B cell (primary cell): ENCODE measurements around the gene TMC8. TPM values are rescaled to one million over a fixed set of nuclear protein-coding genes. Genes with fewer than 3 reads are reported as not detected.

ENCODE experiments used
- ATAC-seq: fragments of 200-7000 bp; cut with Tn5 transposase; one replicate; pipeline ENCODE4 v1.10.0; 2021; ENCODE audit warnings: low read depth, mild to moderate bottlenecking, moderate number of reproducible peaks, moderate library complexity
- CTCF ChIA-PET: fragments of 350-600 bp; sonication (Branson Sonifier 250); formaldehyde crosslinking; loops from one replicate; lab custom pipeline; 2021; ENCODE audit warnings: antibody characterized with exemption, inconsistent platforms; lab: Charles Lee
- POLR2A ChIA-PET: fragments of 350-600 bp; sonication (Branson Sonifier 250); formaldehyde crosslinking; loops from one replicate; lab custom pipeline; 2021; ENCODE audit warnings: antibody characterized with exemption; lab: Charles Lee
- DNase-seq: peaks from one replicate; pipeline ENCODE4 v3.0.0; 2013
- H2AFZ ChIP-seq: 2 replicates; pipeline ENCODE4 v1.6.1; 2012; ENCODE audit warnings: mild to moderate bottlenecking, low read depth, low read length; ENCODE audit not compliant: insufficient read depth, poor library complexity, severe bottlenecking
- H3K27ac ChIP-seq, 2 donors: 1 replicate in 1 of 2; 2 replicates in 1 of 2; pipeline ENCODE4 v1.5.1; 2012 to 2013; ENCODE audit warnings: low read length in 2 of 2, mild to moderate bottlenecking in 2 of 2, moderate library complexity in 1 of 2
- H3K27me3 ChIP-seq, 4 experiments: fragments of 200-600 bp in 1 of 4; sonication (generic) in 1 of 4; replicated peaks in 1 of 4; 1 replicate in 2 of 4; 2 replicates in 2 of 4; pipeline versions ENCODE4 v1.6.1 to v1.7.0; 2013 to 2016; ENCODE audit warnings: low read length in 3 of 4, mild to moderate bottlenecking in 2 of 4, mixed read lengths in 1 of 4, moderate library complexity in 1 of 4; ENCODE audit not compliant: insufficient read depth in 4 of 4, control insufficient read depth in 3 of 4; ENCODE audit errors: control extremely low read depth in 1 of 4
- H3K36me3 ChIP-seq, 2 experiments: replicated peaks in 1 of 2; 1 replicate in 1 of 2; 2 replicates in 1 of 2; pipeline versions ENCODE4 v1.6.1 to v1.7.1; 2013; ENCODE audit warnings: low read length in 1 of 2; ENCODE audit not compliant: insufficient read depth in 2 of 2, control insufficient read depth in 1 of 2; ENCODE audit errors: control extremely low read depth in 1 of 2, extremely low read depth in 1 of 2
- H3K4me1 ChIP-seq, 2 donors: fragments of 200-600 bp in 1 of 2; sonication (generic) in 1 of 2; 1 replicate in 1 of 2; 2 replicates in 1 of 2; pipeline versions ENCODE4 v1.5.1 to v1.6.1; 2013 to 2017; ENCODE audit warnings: low read length in 2 of 2; ENCODE audit not compliant: control insufficient read depth in 2 of 2, insufficient read depth in 2 of 2
- H3K4me2 ChIP-seq: replicated peaks from 2 replicates; pipeline ENCODE3; 2012; ENCODE audit warnings: mild to moderate bottlenecking, low read depth, low read length; ENCODE audit not compliant: poor library complexity, severe bottlenecking
- H3K4me3 ChIP-seq, 5 experiments: fragments of 200-600 bp in 1 of 5; sonication (generic) in 1 of 5; 1 replicate in 3 of 5; 2 replicates in 2 of 5; pipeline versions ENCODE4 v1.5.1 to v1.7.0; 2011 to 2016; ENCODE audit warnings: low read length in 4 of 5, mild to moderate bottlenecking in 4 of 5, low read depth in 2 of 5, control low read depth in 1 of 5, moderate library complexity in 1 of 5; ENCODE audit not compliant: insufficient read depth in 1 of 5; ENCODE audit errors: control extremely low read depth in 1 of 5, extremely low read depth in 1 of 5
- H3K79me2 ChIP-seq: fragments of 200-600 bp; sonication (generic); one replicate; pipeline ENCODE4 v1.6.0; 2016; ENCODE audit warnings: low read length; ENCODE audit not compliant: control insufficient read depth, insufficient read depth
- H3K9ac ChIP-seq: fragments of 200-600 bp; sonication (generic); 2 replicates; pipeline ENCODE4 v1.6.1; 2017; ENCODE audit warnings: mild to moderate bottlenecking, low read length, moderate library complexity
- H3K9me3 ChIP-seq, 3 donors: one replicate each; pipeline versions ENCODE4 v1.6.1 to v1.7.1; 2013; ENCODE audit warnings: low read length in 2 of 3; ENCODE audit not compliant: control insufficient read depth in 2 of 3, insufficient read depth in 1 of 3; ENCODE audit errors: control extremely low read depth in 1 of 3
- H4K20me1 ChIP-seq: 2 replicates; pipeline ENCODE4 v1.6.0; 2012; ENCODE audit warnings: mild to moderate bottlenecking, low read length; ENCODE audit not compliant: insufficient read depth, control insufficient read depth, poor library complexity, severe bottlenecking
- H3K27ac Mint-ChIP-seq: one replicate; pipeline ENCODE4 v1.8.0; 2021; ENCODE audit warnings: mixed read lengths
- H3K27me3 Mint-ChIP-seq: one replicate; pipeline ENCODE4 v1.8.0; 2021; ENCODE audit warnings: mixed read lengths
- H3K4me1 Mint-ChIP-seq: one replicate; pipeline ENCODE4 v1.8.0; 2021; ENCODE audit warnings: mixed read lengths
- H3K4me3 Mint-ChIP-seq: one replicate; pipeline ENCODE4 v1.8.0; 2021; ENCODE audit warnings: mixed read lengths
- H3K9me3 Mint-ChIP-seq: one replicate; pipeline ENCODE4 v1.8.0; 2022; ENCODE audit warnings: mixed read lengths; ENCODE audit not compliant: insufficient read depth
- EZH2 ChIP-seq: IDR thresholded peaks from 2 replicates; pipeline ENCODE4 v1.6.1; 2012; ENCODE audit warnings: borderline replicate concordance, low read depth, mild to moderate bottlenecking, moderate library complexity, low read length; ENCODE audit not compliant: insufficient read depth, poor library complexity, severe bottlenecking
- WGBS: methylation state at CpG from one replicate; pipeline ENCODE4 v1.1.5; 2013; ENCODE audit warnings: missing lambda C conversion rate; ENCODE audit not compliant: insufficient coverage; 5-methylcytosine and 5-hydroxymethylcytosine counted together
- intact Hi-C: fragments of 100-400 bp; cut with micrococcal nuclease; formaldehyde crosslinking; loops from one replicate; pipeline ENCODE4 v1.10.0; 2022
- polyA plus RNA-seq: library from polyadenylated mRNA; depleted of rRNA; stranded (reverse); fragments of >200 nt; gene quantifications from 2 replicates; pipeline ENCODE4 v1.2.3, GENCODE V29; 2012
- total RNA-seq, 2 donors: library from RNA; stranded (reverse); fragments of 120-200 nt in 1 of 2; gene quantifications; 1 replicate in 1 of 2; 2 replicates in 1 of 2; pipeline versions ENCODE4 v1.2.3 to v1.2.4, GENCODE V29; 2013 to 2022
- TF ChIP-seq, protein P1 (sequence below): fragments of 200-600 bp; IDR thresholded peaks from one replicate; pipeline ENCODE4 v1.8.0; 2022; ENCODE audit warnings: antibody characterized with exemption, mild to moderate bottlenecking

TMC8 gene
- total and polyA plus RNA-seq, 2 donors (not counting 1 experiment from before 2014, with no cell fraction given), result 235 to 352 TPM

DNA sequence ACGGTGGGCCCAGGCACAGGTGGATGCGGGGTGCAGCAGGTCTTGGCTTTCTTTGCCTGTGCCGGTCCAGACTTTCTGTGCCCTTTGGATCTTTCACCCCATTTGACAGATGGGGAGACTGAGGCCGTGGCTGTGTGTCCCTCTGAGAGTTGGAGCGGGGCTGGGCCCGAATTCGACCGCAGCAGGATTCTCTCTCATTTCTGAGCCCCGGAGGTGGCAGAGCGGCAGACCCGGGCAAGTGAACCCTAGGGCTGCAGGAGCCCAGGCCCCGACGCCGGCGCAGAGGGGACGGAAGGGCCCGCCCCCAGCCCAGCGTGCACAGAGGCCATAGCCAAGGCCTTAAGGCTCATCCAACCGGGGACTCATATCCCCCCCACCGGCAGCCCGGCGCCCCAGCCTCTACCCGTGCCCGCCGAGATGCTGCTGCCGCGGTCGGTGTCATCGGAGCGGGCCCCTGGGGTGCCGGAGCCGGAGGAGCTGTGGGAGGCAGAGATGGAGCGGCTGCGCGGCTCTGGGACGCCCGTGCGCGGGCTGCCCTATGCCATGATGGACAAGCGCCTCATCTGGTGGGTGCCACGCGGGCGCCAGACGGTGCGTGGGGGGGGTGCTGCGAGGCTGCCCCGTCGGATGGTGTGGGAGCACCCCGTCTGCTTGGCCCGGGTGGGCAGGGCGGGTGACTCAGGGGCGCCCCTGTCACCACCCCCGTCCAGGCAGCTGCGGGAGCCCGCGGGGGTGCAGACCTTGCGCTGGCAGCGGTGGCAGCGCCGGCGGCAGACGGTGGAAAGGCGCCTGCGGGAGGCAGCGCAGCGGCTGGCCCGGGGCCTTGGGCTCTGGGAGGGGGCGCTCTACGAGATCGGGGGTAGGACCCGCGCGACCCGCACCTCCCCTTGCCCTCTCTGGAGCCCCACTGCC lies 857 bp downstream of the TMC8 start:
- ChIA-PET CTCF (interaction anchor here (1.0 to 14.1 kb wide), 6 partner anchors 11 to 82 kb away, joined by 3 to 357 read pairs (median 4); partner anchors contain the start of genes SYNGR2 and TK1), POLR2A (interaction anchor here (0.6 to 22.6 kb wide), 15 partner anchors 8 to 604 kb away, joined by 3 to 432 read pairs (median 5); partner anchors contain the start of gene SYNGR2)
- intact Hi-C loops, result loop anchor here (1.0 to 10.0 kb wide), 8 partner anchors 7 to 1703 kb away; partner anchors contain the start of genes C17orf99, CBX4 and SYNGR2
- H3K27ac ChIP-seq, result peak overlapping the region; percentile 88 to 92
- WGBS, result under 1% methylated on average over 72 of the region's 74 CpGs
- H3K36me3 ChIP-seq, result peaks cover 0 to 53% of the 10 kb centered on the region in 2 experiments
- H3K79me2 ChIP-seq, result peaks cover 77% of the 10 kb centered on the region
- no peaks in the 10 kb centered on the region for H3K27me3 Mint-ChIP-seq
- H3K4me3 ChIP-seq, result peak overlapping the region; percentile 63 to 96 (median 89)
- peaks cover 72% of the 10 kb centered on the region for H3K4me1 Mint-ChIP-seq
- H3K9ac ChIP-seq, result peak overlapping the region; percentile 91
- peak overlapping the region; percentile 99 for H3K4me3 Mint-ChIP-seq
- H3K9me3 Mint-ChIP-seq, result no peaks in the 10 kb centered on the region
- peak; percentile 69 for DNase-seq
- H3K4me1 ChIP-seq, result peaks cover 54 to 79% of the 10 kb centered on the region in 2 donors
- H3K4me2 ChIP-seq, result peak overlapping the region; percentile 100
- TF ChIP-seq, protein P1, sequence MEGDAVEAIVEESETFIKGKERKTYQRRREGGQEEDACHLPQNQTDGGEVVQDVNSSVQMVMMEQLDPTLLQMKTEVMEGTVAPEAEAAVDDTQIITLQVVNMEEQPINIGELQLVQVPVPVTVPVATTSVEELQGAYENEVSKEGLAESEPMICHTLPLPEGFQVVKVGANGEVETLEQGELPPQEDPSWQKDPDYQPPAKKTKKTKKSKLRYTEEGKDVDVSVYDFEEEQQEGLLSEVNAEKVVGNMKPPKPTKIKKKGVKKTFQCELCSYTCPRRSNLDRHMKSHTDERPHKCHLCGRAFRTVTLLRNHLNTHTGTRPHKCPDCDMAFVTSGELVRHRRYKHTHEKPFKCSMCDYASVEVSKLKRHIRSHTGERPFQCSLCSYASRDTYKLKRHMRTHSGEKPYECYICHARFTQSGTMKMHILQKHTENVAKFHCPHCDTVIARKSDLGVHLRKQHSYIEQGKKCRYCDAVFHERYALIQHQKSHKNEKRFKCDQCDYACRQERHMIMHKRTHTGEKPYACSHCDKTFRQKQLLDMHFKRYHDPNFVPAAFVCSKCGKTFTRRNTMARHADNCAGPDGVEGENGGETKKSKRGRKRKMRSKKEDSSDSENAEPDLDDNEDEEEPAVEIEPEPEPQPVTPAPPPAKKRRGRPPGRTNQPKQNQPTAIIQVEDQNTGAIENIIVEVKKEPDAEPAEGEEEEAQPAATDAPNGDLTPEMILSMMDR, result no peak
- TF ChIP-seq EZH2, result no peak
- no peak for ATAC-seq
- H3K9me3 ChIP-seq, result no peaks in the 10 kb centered on the region
- H4K20me1 ChIP-seq, result peaks cover 81% of the 10 kb centered on the region
- H3K27me3 ChIP-seq, result no peaks in the 10 kb centered on the region
- H3K27ac Mint-ChIP-seq, result peak overlapping the region; percentile 99
- no peak overlapping the region for H2AFZ ChIP-seq
